ENCODE results near the gene ANKRD39. TPM values are rescaled to one million over a fixed set of nuclear protein-coding genes. Genes with fewer than 3 reads are reported as not detected.

The ANKRD39 gene
- total and polyA plus RNA-seq, 2 of the 4 experiments (the other 2 are of a cell fraction): 12.5 to 17.0 TPM

DNA sequence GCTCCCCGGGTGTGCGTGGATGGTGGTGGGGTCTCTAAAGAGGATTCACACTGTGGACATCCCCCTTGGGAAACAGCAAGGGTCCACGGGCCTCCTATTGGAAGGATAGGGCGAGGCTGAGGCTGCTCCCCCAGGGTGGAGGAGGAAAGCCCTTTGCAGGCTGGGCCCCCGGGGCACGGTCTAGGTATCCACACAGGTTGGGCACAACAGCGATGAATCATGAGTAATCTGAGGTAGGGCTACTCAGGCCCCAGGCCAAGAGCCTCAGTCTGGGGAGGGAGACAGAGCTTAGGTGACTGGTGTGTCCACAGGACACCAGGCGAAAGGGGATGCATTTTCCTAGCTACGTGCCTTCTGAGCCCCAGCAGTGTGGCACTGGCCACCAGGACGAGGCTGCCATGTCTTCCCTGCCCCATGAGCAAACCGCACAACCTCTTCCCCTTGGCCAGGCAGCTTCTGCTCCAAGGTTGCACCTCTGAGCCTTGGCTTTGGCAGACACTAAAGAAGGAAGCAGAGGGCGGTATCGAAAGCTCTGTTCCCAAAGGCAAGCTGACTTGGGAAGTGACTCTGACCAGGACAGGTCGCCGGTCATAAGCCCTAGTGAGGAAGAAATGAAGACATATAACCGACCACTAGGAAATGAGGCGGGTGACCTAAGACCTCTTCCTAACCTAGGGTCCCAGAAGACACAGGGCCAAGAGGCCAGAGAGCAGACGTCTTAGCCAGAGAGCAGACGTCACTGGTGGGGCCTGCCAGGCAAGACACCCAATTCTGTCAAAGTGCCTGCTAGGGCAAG lies 26.7 kb upstream of the ANKRD39 start (continued):
- TF ChIP-seq RAD21 (IDR thresholded peaks at IDR 0.05; ENCODE audit: low read length): no peak

DNA sequence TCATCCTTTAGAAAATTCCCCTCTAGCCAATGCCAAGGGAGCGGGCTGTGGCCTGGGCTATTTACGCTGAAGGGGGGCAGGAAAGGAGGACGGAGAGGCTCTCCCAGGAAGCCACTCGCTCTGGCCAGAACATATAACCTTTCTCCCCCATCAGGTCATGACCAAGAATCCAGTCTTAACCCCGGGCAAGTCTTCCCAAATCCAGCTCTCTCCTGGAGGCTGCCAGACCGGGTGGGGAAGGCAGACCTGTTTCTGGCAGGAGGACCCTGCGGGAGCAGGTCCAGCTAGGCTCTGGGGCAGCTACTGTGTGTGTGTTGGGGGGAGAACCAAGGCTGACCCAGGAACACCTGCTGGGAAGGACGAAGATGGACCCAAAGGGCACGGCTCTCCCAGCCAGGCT lies 25.5 kb upstream of the ANKRD39 start:
- POLR2A ChIA-PET (ENCODE audit: unreplicated experiment): no interaction called here
- TF ChIP-seq CHD1 (IDR thresholded peaks at IDR 0.05; ENCODE audit: low read depth, low read length) (no peak), RCOR1 (IDR thresholded peaks at IDR 0.05; ENCODE audit: insufficient replicate concordance, low read length) (no peak), NFE2L2 (IDR thresholded peaks at IDR 0.05; ENCODE audit: low read depth, low read length) (no peak), SMC3 (IDR thresholded peaks at IDR 0.05; ENCODE audit: low read depth, low read length) (no peak), RAD21 (IDR thresholded peaks at IDR 0.05; ENCODE audit: low read length) (no peak), MAFK (IDR thresholded peaks at IDR 0.05; ENCODE audit: low read depth, low read length) (no peak), CEBPB (IDR thresholded peaks at IDR 0.05; ENCODE audit: low read depth, low read length) (no peak), MXI1 (IDR thresholded peaks at IDR 0.05; ENCODE audit: borderline replicate concordance, low read depth, low read length) (no peak), FOS (IDR thresholded peaks at IDR 0.05; ENCODE audit: low read depth, low read length) (no peak), MAZ (IDR thresholded peaks at IDR 0.05; ENCODE audit: borderline replicate concordance, low read depth, low read length) (no peak), RFX5 (IDR thresholded peaks at IDR 0.05; ENCODE audit: low read depth, low read length) (no peak), BHLHE40 (IDR thresholded peaks at IDR 0.05; ENCODE audit: low read depth, low read length) (no peak), POLR2A (IDR thresholded peaks at IDR 0.05; ENCODE audit: low read depth, low read length) (no peak)
- TF ChIP-seq, protein P1, sequence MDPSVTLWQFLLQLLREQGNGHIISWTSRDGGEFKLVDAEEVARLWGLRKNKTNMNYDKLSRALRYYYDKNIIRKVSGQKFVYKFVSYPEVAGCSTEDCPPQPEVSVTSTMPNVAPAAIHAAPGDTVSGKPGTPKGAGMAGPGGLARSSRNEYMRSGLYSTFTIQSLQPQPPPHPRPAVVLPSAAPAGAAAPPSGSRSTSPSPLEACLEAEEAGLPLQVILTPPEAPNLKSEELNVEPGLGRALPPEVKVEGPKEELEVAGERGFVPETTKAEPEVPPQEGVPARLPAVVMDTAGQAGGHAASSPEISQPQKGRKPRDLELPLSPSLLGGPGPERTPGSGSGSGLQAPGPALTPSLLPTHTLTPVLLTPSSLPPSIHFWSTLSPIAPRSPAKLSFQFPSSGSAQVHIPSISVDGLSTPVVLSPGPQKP (IDR thresholded peaks at IDR 0.05; ENCODE audit: borderline replicate concordance, low read depth, low read length): no peak
- TF ChIP-seq, protein P2, sequence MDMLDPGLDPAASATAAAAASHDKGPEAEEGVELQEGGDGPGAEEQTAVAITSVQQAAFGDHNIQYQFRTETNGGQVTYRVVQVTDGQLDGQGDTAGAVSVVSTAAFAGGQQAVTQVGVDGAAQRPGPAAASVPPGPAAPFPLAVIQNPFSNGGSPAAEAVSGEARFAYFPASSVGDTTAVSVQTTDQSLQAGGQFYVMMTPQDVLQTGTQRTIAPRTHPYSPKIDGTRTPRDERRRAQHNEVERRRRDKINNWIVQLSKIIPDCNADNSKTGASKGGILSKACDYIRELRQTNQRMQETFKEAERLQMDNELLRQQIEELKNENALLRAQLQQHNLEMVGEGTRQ (IDR thresholded peaks at IDR 0.05; ENCODE audit: low read depth, low read length): no peak

More for the DNA sequence above, 25.5 kb upstream of the ANKRD39 start:
- dilution Hi-C loops (cut with HindIII; ENCODE audit: low sequenced_read_pairs, unreplicated experiment): no loop called here
- H2AK9ac ChIP-seq (replicated peaks; ENCODE audit: low read depth, low read length, poor library complexity): no peak overlapping the region
- no peak overlapping the region for H4K91ac ChIP-seq (ENCODE audit: insufficient read depth, low read depth, low read length)
- CTCF ChIA-PET: interaction anchor here (0.6 kb wide), 1 partner anchor 1925 kb away, joined by 4 read pairs; no protein-coding TSS in a partner anchor
- H4K8ac ChIP-seq (ENCODE audit: low read depth in 2 of 2, low read length in 2 of 2): no peak overlapping the region
- H4K5ac ChIP-seq (ENCODE audit: low read depth, low read length): no peak overlapping the region
- in situ Hi-C loops (cut with MboI; ENCODE audit: low sequenced_read_pairs): no loop called here
- DNase-seq: no peak
- H3K14ac ChIP-seq (replicated peaks; ENCODE audit: low read depth, low read length): no peak overlapping the region
- no peak overlapping the region for H3K27ac ChIP-seq (ENCODE audit: insufficient read depth, low read length)
- no peak overlapping the region for H3K56ac ChIP-seq (ENCODE audit: extremely low read depth, insufficient read depth, low read length)
- H2BK15ac ChIP-seq (ENCODE audit: low read depth, low read length): no peak overlapping the region
- no peak overlapping the region for H2BK20ac ChIP-seq (ENCODE audit: low read depth, low read length)
- 93% methylated on average over 3 of the region's 9 CpGs; no CpG with 5 or more reads in 1 of the 2 experiments for WGBS, 2 experiments (ENCODE audit: extremely low coverage in 2 of 2, insufficient read length in 1 of 2)
- H3K9me3 ChIP-seq (ENCODE audit: control insufficient read depth, insufficient read depth, low read length): no peaks in the 10 kb centered on the region
- no peaks in the 10 kb centered on the region for H3K36me3 ChIP-seq (ENCODE audit: control insufficient read depth, insufficient read depth, low read length)
- ATAC-seq (ENCODE audit: low read depth): no peak
- no peak overlapping the region for H2BK5ac ChIP-seq (ENCODE audit: low read depth, low read length, poor library complexity, severe bottlenecking)
- H2BK120ac ChIP-seq (ENCODE audit: low read depth, low read length): no peak overlapping the region
- H3K27me3 ChIP-seq (ENCODE audit: control insufficient read depth, insufficient read depth, low read length): peaks cover 17% of the 10 kb centered on the region; the same call in 1 of the 2 replicates
- no peaks in the 10 kb centered on the region for H4K20me1 ChIP-seq (ENCODE audit: insufficient read depth, low read length)
- no peak overlapping the region for H3K4me3 ChIP-seq (ENCODE audit: insufficient read depth, low read depth, low read length)
- no peak overlapping the region for H3K4me2 ChIP-seq (ENCODE audit: low read depth, low read length)
- no peak overlapping the region for H3K18ac ChIP-seq (ENCODE audit: low read depth, low read length)
- peaks cover 2% of the 10 kb centered on the region; the same call in 1 of the 2 replicates for H3K4me1 ChIP-seq (ENCODE audit: control insufficient read depth, insufficient read depth, low read length)
- no peaks in the 10 kb centered on the region; the same call in 1 of the 2 replicates for H3K9me1 ChIP-seq (ENCODE audit: insufficient read depth, low read length)
- no peak overlapping the region for H3K4ac ChIP-seq (ENCODE audit: low read depth, low read length)
- H2AK5ac ChIP-seq (ENCODE audit: low read depth, low read length): no peak overlapping the region
- no peak overlapping the region for H3K9ac ChIP-seq (ENCODE audit: low read depth, low read length)
- no peak overlapping the region for H2AFZ ChIP-seq (replicated peaks; ENCODE audit: low read length, poor library complexity)
- intact Hi-C loops (cut with micrococcal nuclease): no loop called here
- no peaks in the 10 kb centered on the region for H3K79me1 ChIP-seq (ENCODE audit: low read depth in 1 of 2, low read length in 2 of 2)
- BruUV-seq (replicated peaks): no TSS peak
- no peak overlapping the region for H3K23ac ChIP-seq (ENCODE audit: low read depth, low read length)

All from IMR-90 (cell line).